ENCODE data around the gene NKD2. TPM values are rescaled to one million over a fixed set of nuclear protein-coding genes. Genes with fewer than 3 reads are reported as not detected.

Gene NKD2
- polyA plus RNA-seq, 1 donor from 2014 or later: not detected

GRCh38 chr5:1041225-1042143 lies 32.9 kb downstream of the NKD2 start:
- peaks cover 0 to 4% (median 0%) of the 10 kb centered on the region in 3 donors for H3K4me1 Mint-ChIP-seq
- H3K27ac Mint-ChIP-seq: peak overlapping the region in 1 of 3 donors; percentile 69
- H3K27me3 Mint-ChIP-seq: no peaks in the 10 kb centered on the region
- H3K4me3 Mint-ChIP-seq: no peak overlapping the region
- H3K36me3 Mint-ChIP-seq: no peaks in the 10 kb centered on the region
- no peaks in the 10 kb centered on the region for H3K9me3 Mint-ChIP-seq

- H3K36me3 Mint-ChIP-seq: no peaks in the 10 kb centered on the region
- peaks cover 0 to 5% (median 0%) of the 10 kb centered on the region in 3 donors for H3K9me3 Mint-ChIP-seq
- no peak overlapping the region for H3K4me3 Mint-ChIP-seq
- H3K27me3 Mint-ChIP-seq: no peaks in the 10 kb centered on the region
- H3K27ac Mint-ChIP-seq: no peak overlapping the region
- peaks cover 0 to 4% (median 0%) of the 10 kb centered on the region in 3 donors for H3K4me1 Mint-ChIP-seq
Observed at GRCh38 chr5:1042626-1043025, 34.0 kb downstream of the NKD2 start.

GRCh38 chr5:1043327-1043726 lies 34.7 kb downstream of the NKD2 start:
- peaks cover 0 to 5% (median 0%) of the 10 kb centered on the region in 3 donors for H3K9me3 Mint-ChIP-seq
- no peaks in the 10 kb centered on the region for H3K27me3 Mint-ChIP-seq
- H3K27ac Mint-ChIP-seq: no peak overlapping the region
- no peaks in the 10 kb centered on the region for H3K36me3 Mint-ChIP-seq
- no peak overlapping the region for H3K4me3 Mint-ChIP-seq
- peaks cover 0 to 5% (median 0%) of the 10 kb centered on the region in 3 donors for H3K4me1 Mint-ChIP-seq

GRCh38 chr5:1044117-1044516 lies 35.5 kb downstream of the NKD2 start:
- H3K27ac Mint-ChIP-seq: no peak overlapping the region

GRCh38 chr5:1045960-1046560 lies 37.5 kb downstream of the NKD2 start:
- Mint-ChIP-seq H3K4me1 (peaks cover 0 to 5% (median 0%) of the 10 kb centered on the region in 3 donors), H3K4me3 (no peak overlapping the region), H3K36me3 (no peaks in the 10 kb centered on the region), H3K9me3 (peaks cover 0 to 5% (median 0%) of the 10 kb centered on the region in 3 donors), H3K27ac (no peak overlapping the region), H3K27me3 (no peaks in the 10 kb centered on the region)

More at GRCh38 chr5:1044117-1044516, 35.5 kb downstream of the NKD2 start:
- Mint-ChIP-seq H3K4me3 (no peak overlapping the region), H3K9me3 (peaks cover 0 to 5% (median 0%) of the 10 kb centered on the region in 3 donors), H3K27me3 (no peaks in the 10 kb centered on the region), H3K36me3 (no peaks in the 10 kb centered on the region), H3K4me1 (peaks cover 0 to 5% (median 0%) of the 10 kb centered on the region in 3 donors)

- Mint-ChIP-seq H3K36me3 (no peaks in the 10 kb centered on the region), H3K4me1 (peaks cover 0 to 5% (median 0%) of the 10 kb centered on the region in 3 donors), H3K27ac (no peak overlapping the region), H3K27me3 (no peaks in the 10 kb centered on the region), H3K4me3 (no peak overlapping the region), H3K9me3 (peaks cover 0 to 5% (median 0%) of the 10 kb centered on the region in 3 donors)
Observed at GRCh38 chr5:1047332-1047965, 38.8 kb downstream of the NKD2 start.

- no peak overlapping the region for H3K4me3 Mint-ChIP-seq
- peak overlapping the region in 1 of 3 donors; percentile 17 for H3K27ac Mint-ChIP-seq
- H3K9me3 Mint-ChIP-seq: peaks cover 0 to 5% (median 0%) of the 10 kb centered on the region in 3 donors
- H3K36me3 Mint-ChIP-seq: no peaks in the 10 kb centered on the region
- peaks cover 0 to 3% (median 0%) of the 10 kb centered on the region in 3 donors for H3K4me1 Mint-ChIP-seq
- no peaks in the 10 kb centered on the region for H3K27me3 Mint-ChIP-seq
Observed at GRCh38 chr5:1048162-1048721, 39.6 kb downstream of the NKD2 start.

- Mint-ChIP-seq H3K36me3 (no peaks in the 10 kb centered on the region), H3K27ac (peak overlapping the region in 1 of 3 donors; percentile 65), H3K27me3 (no peaks in the 10 kb centered on the region), H3K4me1 (peaks cover 0 to 1% (median 0%) of the 10 kb centered on the region in 3 donors), H3K9me3 (peaks cover 0 to 5% (median 0%) of the 10 kb centered on the region in 3 donors), H3K4me3 (no peak overlapping the region)
Observed at GRCh38 chr5:1048861-1049838, 40.5 kb downstream of the NKD2 start.

- Mint-ChIP-seq H3K27ac (peak overlapping the region in 1 of 3 donors; percentile 84), H3K27me3 (no peaks in the 10 kb centered on the region), H3K4me1 (peaks cover 0 to 1% (median 0%) of the 10 kb centered on the region in 3 donors), H3K36me3 (no peaks in the 10 kb centered on the region), H3K9me3 (peaks cover 0 to 5% (median 0%) of the 10 kb centered on the region in 3 donors), H3K4me3 (no peak overlapping the region)
Observed at GRCh38 chr5:1050423-1051365, 42.1 kb downstream of the NKD2 start.

GRCh38 chr5:1051366-1051720 lies 42.7 kb downstream of the NKD2 start:
- Mint-ChIP-seq H3K27ac (peak overlapping the region in 1 of 3 donors; percentile 42), H3K36me3 (peaks cover 2% of the 10 kb centered on the region), H3K4me1 (peaks cover 0 to 1% (median 0%) of the 10 kb centered on the region in 3 donors), H3K4me3 (no peak overlapping the region), H3K27me3 (no peaks in the 10 kb centered on the region), H3K9me3 (peaks cover 0 to 5% (median 0%) of the 10 kb centered on the region in 3 donors)

GRCh38 chr5:1052076-1052475 lies 43.5 kb downstream of the NKD2 start:
- Mint-ChIP-seq H3K4me1 (peaks cover 0 to 1% (median 0%) of the 10 kb centered on the region in 3 donors), H3K27me3 (no peaks in the 10 kb centered on the region), H3K9me3 (peaks cover 0 to 3% (median 0%) of the 10 kb centered on the region in 3 donors), H3K4me3 (no peak overlapping the region), H3K27ac (peak overlapping the region in 1 of 3 donors; percentile 42), H3K36me3 (peaks cover 3% of the 10 kb centered on the region)

- Mint-ChIP-seq H3K27ac (no peak overlapping the region), H3K36me3 (peaks cover 3% of the 10 kb centered on the region), H3K9me3 (no peaks in the 10 kb centered on the region), H3K27me3 (no peaks in the 10 kb centered on the region), H3K4me3 (no peak overlapping the region), H3K4me1 (peaks cover 0 to under 1% (median 0%) of the 10 kb centered on the region in 3 donors)
Observed at GRCh38 chr5:1052641-1053390, 44.2 kb downstream of the NKD2 start.

Data from IgD-negative memory B cell (primary cell).